GM12878 (cell line): ENCODE data around the gene REV1. TPM values are rescaled to one million over a fixed set of nuclear protein-coding genes. Genes with fewer than 3 reads are reported as not detected.

Experiments
- ATAC-seq: fragments of 200-7000 bp; cut with Tn5 transposase; 3 replicates; pipeline ENCODE4 v1.9.1; 2020; ENCODE audit warnings: mild to moderate bottlenecking, moderate library complexity
- BruUV-seq: library from RNA; stranded (reverse); fragments of 400-500 nt; replicated peaks from 2 replicates; lab custom pipeline; 2021; lab: Mats Ljungman, UMichigan
- CTCF ChIA-PET: fragments of 300-600 bp; sonication (Branson Sonifier 250); formaldehyde crosslinking; extraction: SDS; loops from one replicate; lab custom pipeline; 2021; ENCODE audit warnings: inconsistent platforms; lab: Yijun Ruan, JAX
- POLR2A ChIA-PET: fragments of 350-600 bp; formaldehyde crosslinking; extraction: SDS; loops from one replicate; lab custom pipeline; 2021; ENCODE audit warnings: inconsistent platforms; lab: Charles Lee
- RAD21 ChIA-PET: fragments of 300-600 bp; sonication (Branson Sonifier 250); formaldehyde crosslinking; loops from one replicate; lab custom pipeline; 2023; ENCODE audit warnings: antibody characterized with exemption; ENCODE audit not compliant: unreplicated experiment; lab: Charles Lee
- SMC1A ChIA-PET: fragments of 300-600 bp; sonication (Branson Sonifier 250); formaldehyde crosslinking; loops from one replicate; lab custom pipeline; 2023; ENCODE audit not compliant: unreplicated experiment, uncharacterized antibody; lab: Charles Lee
- DNase-seq: peaks from one replicate; pipeline ENCODE4 v3.0.0-alpha.2; 2011; ENCODE audit warnings: low read depth, low spot score
- FAIRE-seq: peaks from 3 replicates; lab custom pipeline; 2011; peaks lifted over from hg19 to GRCh38; lab: Jason Lieb, UNC
- H2AFZ ChIP-seq: 2 replicates; pipeline ENCODE4 v1.6.0; 2011; ENCODE audit warnings: low read depth, low read length, control low read depth; ENCODE audit not compliant: control insufficient read depth
- H3K27ac ChIP-seq: 2 replicates; pipeline ENCODE4 v1.5.1; 2011; ENCODE audit warnings: control low read depth; ENCODE audit not compliant: control insufficient read depth, insufficient read depth
- H3K27me3 ChIP-seq, 2 experiments: replicated peaks in 1 of 2; 2 replicates each; pipeline versions ENCODE4 v1.6.0 to v1.6.1; 2011; ENCODE audit warnings: low read length in 1 of 2; ENCODE audit not compliant: control insufficient read depth in 2 of 2, insufficient read depth in 2 of 2
- H3K36me3 ChIP-seq, 2 experiments: 2 replicates each; pipeline ENCODE4 v1.5.1; 2011; ENCODE audit warnings: low read length in 1 of 2; ENCODE audit not compliant: control insufficient read depth in 2 of 2, insufficient read depth in 2 of 2
- H3K4me1 ChIP-seq: 2 replicates; pipeline ENCODE4 v1.6.1; 2011; ENCODE audit warnings: mild to moderate bottlenecking, low read length, moderate library complexity, mixed read lengths; ENCODE audit not compliant: control insufficient read depth, insufficient read depth
- H3K4me2 ChIP-seq: 2 replicates; pipeline ENCODE4 v1.6.0; 2011; ENCODE audit warnings: control low read depth; ENCODE audit not compliant: control insufficient read depth, insufficient read depth
- H3K4me3 ChIP-seq: fragments of 200-600 bp; sonication (generic); 2 replicates; pipeline ENCODE4 v1.5.1; 2016
- H3K79me2 ChIP-seq: 2 replicates; pipeline ENCODE4 v1.6.0; 2011; ENCODE audit warnings: low read length; ENCODE audit not compliant: control insufficient read depth, insufficient read depth
- H3K9ac ChIP-seq: 2 replicates; pipeline ENCODE4 v1.8.0; 2011; ENCODE audit warnings: low read length, control low read depth, mixed read lengths; ENCODE audit not compliant: control insufficient read depth, insufficient read depth
- H3K9me3 ChIP-seq: replicated peaks from 3 replicates; pipeline ENCODE4 v1.5.1; 2011; ENCODE audit warnings: mild to moderate bottlenecking, low read length; ENCODE audit not compliant: control insufficient read depth, insufficient read depth
- H4K20me1 ChIP-seq: 2 replicates; pipeline ENCODE4 v1.6.0; 2011; ENCODE audit not compliant: control insufficient read depth, insufficient read depth
- BCL3 ChIP-seq: IDR thresholded peaks from 2 replicates; pipeline ENCODE4 v1.6.1; 2011; ENCODE audit warnings: borderline replicate concordance, low read depth, mild to moderate bottlenecking, moderate library complexity, low read length; ENCODE audit not compliant: insufficient read depth, poor library complexity, severe bottlenecking
- BCLAF1 ChIP-seq: fragments of 450-650 bp; IDR thresholded peaks from 2 replicates; pipeline ENCODE4 v1.6.1; 2017; ENCODE audit warnings: antibody characterized with exemption, mild to moderate bottlenecking, moderate library complexity
- ETV6 ChIP-seq, 2 experiments: fragments of 450-650 bp in 1 of 2; IDR thresholded peaks in 1 of 2; conservative IDR thresholded peaks in 1 of 2; 2 replicates each; pipeline ENCODE4 v1.6.1; 2014; ENCODE audit warnings: antibody characterized with exemption in 1 of 2, borderline replicate concordance in 1 of 2, low read depth in 1 of 2, mild to moderate bottlenecking in 1 of 2, moderate library complexity in 1 of 2
- GABPA ChIP-seq: IDR thresholded peaks from 2 replicates; pipeline ENCODE4 v1.6.1; 2014; ENCODE audit warnings: antibody characterized with exemption, low read depth, mild to moderate bottlenecking, inconsistent platforms
- HCFC1 ChIP-seq: fragments of 150-350 bp; IDR thresholded peaks from 2 replicates; pipeline ENCODE4 v1.6.1; 2014; ENCODE audit warnings: low read length
- LARP7 ChIP-seq: fragments of 450-650 bp; IDR thresholded peaks from 2 replicates; pipeline ENCODE4 v1.6.1; 2017; ENCODE audit warnings: mild to moderate bottlenecking
- MAX ChIP-seq: IDR thresholded peaks from 2 replicates; pipeline ENCODE4 v1.6.1; 2012; ENCODE audit warnings: low read depth, low read length, improper control_type of control experiment
- POLR2AphosphoS5 ChIP-seq: IDR thresholded peaks from 2 replicates; pipeline ENCODE4 v1.6.1; 2011; ENCODE audit warnings: mild to moderate bottlenecking, low read length, inconsistent platforms
- RAD21 ChIP-seq: IDR thresholded peaks from 2 replicates; pipeline ENCODE4 v1.6.1; 2011; ENCODE audit warnings: mild to moderate bottlenecking, low read depth, low read length, moderate library complexity; ENCODE audit not compliant: insufficient read depth
- SKIL ChIP-seq: fragments of 450-650 bp; IDR thresholded peaks from 2 replicates; pipeline ENCODE4 v1.6.1; 2017; ENCODE audit warnings: mild to moderate bottlenecking, low read depth, inconsistent platforms; ENCODE audit not compliant: poor library complexity, severe bottlenecking
- SMAD1 ChIP-seq: fragments of 450-650 bp; IDR thresholded peaks from 2 replicates; pipeline ENCODE4 v1.6.1; 2018; ENCODE audit warnings: mild to moderate bottlenecking, low read depth; ENCODE audit not compliant: partially characterized antibody
- TCF7 ChIP-seq: IDR thresholded peaks from 2 replicates; pipeline ENCODE4 v1.6.1; 2014; ENCODE audit warnings: antibody characterized with exemption, borderline replicate concordance
- WGBS: methylation state at CpG from one replicate; pipeline ENCODE4 v1.1.6; 2016; ENCODE audit warnings: low lambda C conversion rate; ENCODE audit not compliant: insufficient replicate concordance, insufficient coverage; ENCODE audit errors: missing lambda C conversion rate; 5-methylcytosine and 5-hydroxymethylcytosine counted together
- in situ Hi-C: fragments of 300-500 bp; cut with MboI; formaldehyde crosslinking; loops from 9 replicates; pipeline ENCODE4 v1.14.3; 2018; ENCODE audit warnings: mixed read lengths
- intact Hi-C: fragments of 100-400 bp; cut with micrococcal nuclease; formaldehyde crosslinking; loops from one replicate; pipeline ENCODE4 v1.14.2; 2022; ENCODE audit not compliant: unreplicated experiment
- polyA plus RNA-seq, 11 experiments: library from polyadenylated mRNA; depleted of rRNA in 4 of 11; unstranded in 6 of 11; stranded (reverse) in 5 of 11; fragments of >200 nt; fragmentation: Nextera tagmentation in 4 of 11; fragmentation: Illumina TruSeq in 1 of 11; extraction: Ambion mirVana in 4 of 11; extraction: Trizol in 1 of 11; gene quantifications; 1 replicate in 1 of 11; 2 replicates in 10 of 11; pipeline versions ENCODE4 v1.2.1 to v1.2.3, GENCODE V29; 2011 to 2016; ENCODE audit warnings: inconsistent platforms in 2 of 11, missing spikeins in 2 of 11, low read depth in 1 of 11
- total RNA-seq, 4 experiments: library from RNA; depleted of rRNA in 3 of 4; stranded (reverse); fragments of >200 nt in 3 of 4; fragmentation: Illumina TruSeq in 1 of 4; extraction: Trizol in 1 of 4; gene quantifications; 2 replicates each; pipeline versions ENCODE4 v1.2.1 to v1.2.3, GENCODE V29; 2013 to 2021

Gene REV1
- total and polyA plus RNA-seq, 10 of the 15 experiments (the other 5 are each of a cell fraction or from before 2014, with no cell fraction given), result 11.3 to 46.8 (median 29.0) TPM

GRCh38 chr2:99514357-99514756 lies 24.5 kb upstream of the REV1 start:
- WGBS, result 41% methylated on average over 4 of the region's 4 CpGs
- no peak for DNase-seq
- H3K27me3 ChIP-seq, result no peaks in the 10 kb centered on the region
- no peak overlapping the region for H3K9ac ChIP-seq
- no peak for TF ChIP-seq SMAD1
- no peak for TF ChIP-seq HCFC1
- TF ChIP-seq LARP7, result no peak
- TF ChIP-seq BCLAF1, result no peak
- TF ChIP-seq ETV6 (conservative IDR thresholded peaks at IDR 0.05 in 1 of 2, IDR thresholded peaks at IDR 0.05 in 1 of 2; ENCODE audit: borderline replicate concordance in 1 of 2, low read depth in 1 of 2), result no peak
- no peak for TF ChIP-seq SKIL
- no peak for TF ChIP-seq GABPA
- TF ChIP-seq BCL3, result no peak
- no peak for TF ChIP-seq TCF7
- TF ChIP-seq MAX, result no peak
- TF ChIP-seq POLR2AphosphoS5, result no peak
- no peak for TF ChIP-seq RAD21
- TF ChIP-seq, all 136 proteins: peak for 0
- CTCF ChIA-PET, result no interaction called here
- SMC1A ChIA-PET, result no interaction called here
- in situ Hi-C loops (no loop called here), intact Hi-C loops (no loop called here)
- Histone ChIP-seq H3K27ac (no peak overlapping the region), H3K4me2 (no peak overlapping the region), H3K36me3 (no peaks in the 10 kb centered on the region), H3K4me1 (no peaks in the 10 kb centered on the region), H2AFZ (no peak overlapping the region), H4K20me1 (no peaks in the 10 kb centered on the region), H3K79me2 (no peaks in the 10 kb centered on the region), H3K4me3 (no peak overlapping the region), H3K9me3 (no peaks in the 10 kb centered on the region)
- POLR2A ChIA-PET, result no interaction called here
- no peak for ATAC-seq
- FAIRE-seq, result no peak
- BruUV-seq, result no TSS peak
- RAD21 ChIA-PET, result no interaction called here
